HG03159 (cell line): Measurements from ENCODE around the gene GRK5.
"Not testable (repeated sequence)": the region's sequence is repeated elsewhere in the genome, so short reads cannot be mapped to it uniquely, and the experiment has no call there.

Experiments used
- ATAC-seq: cut with Tn5 transposase; IDR thresholded peaks from one replicate; pipeline ENCODE4 v1.9.1; 2021; ENCODE audit warnings: mild to moderate bottlenecking, moderate library complexity; ENCODE audit not compliant: unreplicated experiment

GRK5 gene

DNA sequence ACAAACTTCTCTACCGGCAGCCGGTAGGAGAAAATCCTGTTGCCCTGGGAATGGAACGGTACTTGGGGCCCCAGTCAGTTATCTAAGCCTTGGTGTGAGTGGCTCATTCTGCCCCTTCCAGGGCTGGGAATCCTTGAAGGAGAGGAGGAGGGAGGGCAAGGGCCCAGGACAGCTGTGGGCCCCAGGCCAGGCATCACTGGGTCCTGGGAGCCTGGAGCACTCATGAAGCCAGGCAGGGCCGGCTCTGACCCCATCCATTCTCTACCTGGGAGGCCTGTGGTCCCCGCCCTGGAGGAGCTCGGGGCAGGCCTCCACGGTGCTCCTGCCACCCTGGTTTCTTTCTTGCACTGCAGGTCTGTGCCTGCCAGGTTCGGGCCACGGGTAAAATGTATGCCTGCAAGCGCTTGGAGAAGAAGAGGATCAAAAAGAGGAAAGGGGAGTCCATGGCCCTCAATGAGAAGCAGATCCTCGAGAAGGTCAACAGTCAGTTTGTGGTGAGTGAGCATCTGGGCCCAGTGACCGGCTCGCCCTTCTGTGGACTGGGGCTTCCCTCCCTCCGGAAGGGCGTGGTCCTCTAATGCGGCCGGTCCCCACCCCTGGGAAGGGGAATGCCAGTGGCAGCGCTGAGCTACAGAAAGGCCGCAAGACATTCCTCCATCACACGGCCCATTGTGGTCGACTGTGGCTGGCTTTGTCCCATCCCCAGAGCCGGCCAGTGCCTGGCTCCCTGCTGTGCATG lies 223.8 kb downstream of the GRK5 start:
- no peak for ATAC-seq

DNA sequence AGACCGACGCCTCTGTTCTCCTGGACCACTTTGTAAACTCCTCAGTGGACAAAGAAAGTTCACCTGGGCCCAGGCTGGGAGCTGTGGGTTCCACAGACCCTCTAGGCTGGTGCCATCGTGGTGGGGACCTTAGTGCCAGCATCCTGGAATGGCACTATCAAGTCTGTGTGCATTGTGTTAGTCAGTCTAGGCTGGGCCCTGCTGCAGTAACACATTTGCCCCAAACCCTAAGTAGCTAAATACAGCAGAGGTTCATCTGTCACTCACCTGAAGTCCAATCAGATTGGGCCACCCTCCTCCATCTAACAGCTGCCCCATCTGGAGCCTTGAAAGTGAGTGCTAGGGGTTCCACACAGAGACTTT lies 224.4 kb downstream of the GRK5 start:
- no peak for ATAC-seq

DNA sequence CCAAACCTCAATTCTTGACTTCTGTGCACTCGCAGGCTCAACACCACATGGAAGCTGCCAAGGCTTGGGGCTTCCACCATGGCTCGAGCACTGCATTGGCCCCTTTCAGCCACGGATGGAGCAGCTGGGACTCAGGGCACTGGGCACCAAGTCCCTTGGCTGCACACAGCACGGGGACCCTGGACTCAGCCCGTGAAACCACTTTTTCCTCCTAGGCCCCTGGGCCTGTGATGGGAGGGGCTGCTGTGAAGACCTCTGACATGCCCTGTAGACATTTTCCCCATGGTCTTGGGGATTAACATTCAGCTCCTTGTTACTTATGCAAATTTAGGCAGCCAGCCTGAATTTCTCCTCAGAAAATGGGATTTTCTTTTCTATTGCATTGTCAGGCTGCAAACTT lies 227.6 kb downstream of the GRK5 start:
- ATAC-seq = not testable (repeated sequence)

DNA sequence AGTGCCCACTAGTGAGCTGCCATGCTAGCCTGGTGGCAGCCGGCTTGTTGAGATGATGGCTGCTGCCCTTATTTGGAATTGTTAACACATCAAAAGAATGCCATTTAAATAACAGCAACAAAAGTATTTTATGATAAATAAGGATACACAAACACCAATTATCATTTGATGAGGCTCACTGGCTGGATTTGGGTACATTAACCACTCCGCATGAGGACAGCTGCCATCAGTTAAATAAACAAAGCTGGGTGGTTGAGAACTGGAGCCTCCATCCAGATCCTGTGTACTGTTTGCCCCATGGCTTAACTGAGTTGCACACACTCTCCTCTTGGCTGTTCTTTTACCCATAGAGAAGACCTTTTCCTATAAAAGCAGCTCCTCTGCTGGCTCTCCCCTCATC lies 231.3 kb downstream of the GRK5 start:
- ATAC-seq = no peak

DNA sequence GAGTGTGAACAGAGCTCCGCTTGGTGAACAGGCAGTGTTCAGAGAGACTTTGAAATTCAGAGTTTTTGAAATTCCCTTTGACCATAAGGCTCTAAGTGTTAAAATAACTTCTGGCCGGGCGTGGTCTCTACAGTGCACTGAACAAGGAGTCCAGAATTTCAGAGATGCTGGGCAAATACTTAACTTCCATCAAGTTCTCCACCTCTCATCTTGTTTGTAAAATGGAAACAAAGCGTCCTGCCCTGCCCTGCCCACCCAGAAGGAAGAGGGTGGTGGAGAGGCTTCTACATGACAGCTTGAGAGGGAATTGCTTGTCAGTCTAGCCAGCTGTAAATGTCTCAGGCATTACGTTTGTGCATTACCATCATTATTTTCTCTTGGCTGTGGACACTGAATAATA lies 232.6 kb downstream of the GRK5 start:
- no peak for ATAC-seq

DNA sequence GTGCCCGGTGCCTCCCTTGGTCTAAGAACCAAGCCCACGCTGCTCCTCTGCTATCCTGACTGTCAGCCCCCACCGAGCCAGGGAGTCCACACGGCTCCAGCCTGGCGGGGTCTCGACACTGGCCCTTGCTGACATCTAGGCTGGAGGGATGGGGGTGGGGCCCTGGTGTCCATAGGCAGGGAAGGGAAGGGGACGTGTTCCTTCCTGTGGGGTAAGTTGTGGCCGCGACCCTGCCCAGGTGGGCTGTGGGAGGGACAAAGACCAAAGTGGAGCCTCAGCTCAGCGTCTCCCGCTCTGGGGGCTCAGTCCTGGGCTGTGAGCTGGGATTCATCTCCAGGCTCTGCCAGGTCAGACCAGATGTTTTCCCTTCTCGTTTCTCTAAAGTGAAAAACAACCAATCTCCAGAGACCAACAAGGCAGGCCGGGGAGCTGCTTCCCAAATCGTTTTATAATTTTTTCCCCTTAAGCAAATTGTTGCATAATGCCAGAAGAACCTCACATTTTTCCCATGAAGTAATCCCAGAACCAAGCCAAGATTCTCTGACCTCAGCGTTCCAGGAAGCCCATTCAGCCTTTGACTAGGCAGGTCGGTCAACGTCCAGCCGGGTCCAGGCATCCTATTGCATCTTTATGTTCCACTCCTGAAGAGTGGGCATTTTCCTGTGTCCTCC lies 233.9 kb downstream of the GRK5 start:
- no peak for ATAC-seq

DNA sequence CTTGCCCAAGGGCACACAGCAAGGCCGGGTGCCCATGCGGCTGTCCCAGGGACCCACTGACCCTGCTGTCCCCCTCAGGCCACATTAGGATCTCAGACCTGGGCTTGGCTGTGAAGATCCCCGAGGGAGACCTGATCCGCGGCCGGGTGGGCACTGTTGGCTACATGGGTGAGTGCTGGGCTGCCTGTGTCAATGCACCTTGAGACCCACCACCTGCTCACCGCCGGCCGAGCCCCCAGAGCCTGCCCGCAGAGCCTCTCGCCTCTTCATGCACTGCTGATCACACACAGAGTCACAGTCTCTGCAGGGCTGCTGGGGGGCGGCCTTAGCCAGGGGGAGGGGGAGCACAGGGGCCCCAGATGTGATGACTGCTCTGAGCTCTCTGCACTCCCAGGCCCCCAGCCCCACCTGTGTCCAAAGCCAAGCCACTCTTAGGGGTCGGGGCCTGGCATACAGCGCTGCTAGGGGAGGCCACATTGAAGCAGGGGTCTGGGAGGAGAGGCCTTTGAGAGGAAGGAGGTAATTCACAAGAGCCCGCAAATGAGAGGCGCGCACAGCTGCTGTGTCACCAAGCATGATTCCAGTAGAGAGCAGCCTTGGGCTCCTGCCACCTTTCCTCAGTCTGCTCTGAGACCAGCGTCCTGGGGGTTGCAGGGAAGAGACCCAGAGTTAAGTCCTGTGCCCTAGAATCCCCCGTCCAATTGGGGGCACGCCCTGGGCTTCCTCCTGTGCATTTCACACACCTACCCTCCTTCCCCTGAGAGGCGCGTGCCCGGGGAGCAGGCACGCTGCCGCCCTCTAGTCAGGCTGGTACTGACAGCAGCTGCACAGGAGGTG lies 234.8 kb downstream of the GRK5 start:
- ATAC-seq = no peak

DNA sequence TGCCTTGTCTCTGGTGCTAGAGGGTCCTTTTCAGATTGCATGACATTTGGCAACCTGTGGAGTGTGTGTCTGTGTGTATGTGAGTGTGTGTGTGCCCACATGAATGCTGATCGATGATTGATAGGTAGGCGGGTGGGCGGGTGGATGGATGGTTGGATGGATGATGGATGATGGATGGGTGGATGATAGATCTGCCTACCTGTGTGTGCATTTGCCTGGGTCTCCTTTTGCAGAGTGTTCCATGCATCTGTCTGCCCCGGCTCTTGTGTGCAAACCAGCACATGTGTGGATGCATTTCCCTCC lies 235.3 kb downstream of the GRK5 start:
- no peak for ATAC-seq

DNA sequence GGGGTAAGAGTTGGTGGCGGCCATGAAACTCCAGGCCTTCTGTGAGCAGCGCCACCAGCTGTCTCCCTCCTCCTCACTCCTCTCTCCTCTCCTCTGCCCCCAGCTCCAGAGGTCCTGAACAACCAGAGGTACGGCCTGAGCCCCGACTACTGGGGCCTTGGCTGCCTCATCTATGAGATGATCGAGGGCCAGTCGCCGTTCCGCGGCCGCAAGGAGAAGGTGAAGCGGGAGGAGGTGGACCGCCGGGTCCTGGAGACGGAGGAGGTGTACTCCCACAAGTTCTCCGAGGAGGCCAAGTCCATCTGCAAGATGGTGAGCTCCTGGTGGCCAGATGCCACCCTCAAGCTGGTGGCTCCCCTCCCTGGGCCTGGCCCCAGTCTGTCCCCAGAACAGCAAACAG lies 236.1 kb downstream of the GRK5 start:
- no peak for ATAC-seq

DNA sequence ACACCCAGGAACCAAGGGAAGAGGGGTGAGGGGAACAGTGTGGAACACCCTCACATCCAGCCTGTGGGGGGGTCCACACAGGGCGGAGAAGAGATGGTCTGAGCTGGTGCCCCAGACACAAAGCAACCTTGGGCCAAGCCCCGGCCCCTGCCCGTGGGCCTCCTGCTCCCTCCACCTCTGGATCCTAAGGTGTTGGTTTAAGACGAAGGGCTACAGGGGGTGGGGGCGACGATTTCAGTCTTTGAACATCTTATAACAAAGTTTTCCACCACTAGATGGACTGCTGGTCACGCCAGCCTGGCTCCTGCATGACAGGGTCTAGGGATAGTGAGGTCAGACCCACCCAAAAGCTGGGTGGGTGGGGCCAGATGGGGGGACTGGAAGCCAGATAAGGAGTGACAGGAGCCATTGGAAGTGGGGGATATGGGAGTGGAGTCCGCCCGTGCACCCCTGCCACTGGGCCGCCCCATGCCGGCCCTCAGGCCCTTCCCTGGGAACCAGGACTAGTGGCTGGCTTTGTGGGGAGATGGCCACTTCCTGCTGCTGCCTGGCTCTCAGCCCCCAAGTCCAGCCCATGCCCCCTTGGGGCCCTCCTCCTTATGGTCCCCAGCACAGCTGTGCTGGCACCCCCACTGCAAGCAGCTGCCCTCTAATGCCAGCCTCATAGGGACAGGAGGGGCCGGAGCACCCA lies 236.7 kb downstream of the GRK5 start:
- no peak for ATAC-seq

DNA sequence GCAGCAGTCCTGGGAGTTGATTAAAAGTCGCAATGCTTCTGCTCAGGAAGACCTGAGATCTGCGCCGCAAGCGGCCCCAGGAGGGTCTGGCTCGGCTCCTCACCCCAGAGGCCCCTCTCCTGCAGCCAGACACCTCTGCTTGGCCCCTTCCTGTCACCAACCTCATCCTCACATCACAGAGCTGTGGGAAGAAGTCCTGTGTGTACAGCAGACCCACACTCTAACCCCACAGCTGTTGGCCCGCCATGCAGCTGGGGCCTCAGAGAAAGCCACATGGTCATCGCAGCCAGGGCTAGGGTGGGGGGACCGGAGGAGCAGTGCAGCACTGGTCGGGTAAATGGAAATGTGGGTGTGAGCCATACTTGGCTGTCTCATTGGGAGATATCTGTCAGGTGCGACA lies 237.5 kb downstream of the GRK5 start:
- no peak for ATAC-seq

DNA sequence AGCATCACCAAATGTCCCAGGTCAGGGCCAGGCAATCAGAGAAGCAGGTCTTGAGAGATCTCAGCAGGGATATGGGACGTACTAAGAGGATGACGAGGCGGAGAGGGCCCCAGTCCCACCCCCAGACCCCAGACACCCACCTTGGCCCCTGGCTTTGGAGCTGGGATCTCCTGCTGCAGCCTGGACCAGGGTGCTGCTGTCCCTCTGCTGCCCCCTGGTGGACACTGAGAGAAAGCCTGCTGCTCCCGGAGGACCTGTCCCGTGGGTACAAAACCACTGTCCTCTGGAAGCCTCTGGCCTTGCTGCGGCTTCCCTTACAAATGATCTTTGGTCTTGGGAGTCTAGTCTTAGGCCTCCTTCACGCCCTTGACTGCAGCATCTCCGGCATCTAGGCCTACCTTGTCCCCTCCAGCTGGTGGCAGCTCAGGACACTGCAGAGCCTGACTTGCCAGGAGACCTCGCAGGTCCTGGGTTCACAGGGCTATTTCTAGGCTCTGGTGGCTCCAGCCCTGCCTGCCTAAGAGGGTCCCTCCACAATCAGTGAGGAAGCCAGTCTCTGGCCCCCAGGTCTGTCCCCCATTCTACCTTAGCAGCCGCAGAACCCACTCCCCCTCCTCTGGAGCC lies 238.1 kb downstream of the GRK5 start:
- ATAC-seq = no peak

DNA sequence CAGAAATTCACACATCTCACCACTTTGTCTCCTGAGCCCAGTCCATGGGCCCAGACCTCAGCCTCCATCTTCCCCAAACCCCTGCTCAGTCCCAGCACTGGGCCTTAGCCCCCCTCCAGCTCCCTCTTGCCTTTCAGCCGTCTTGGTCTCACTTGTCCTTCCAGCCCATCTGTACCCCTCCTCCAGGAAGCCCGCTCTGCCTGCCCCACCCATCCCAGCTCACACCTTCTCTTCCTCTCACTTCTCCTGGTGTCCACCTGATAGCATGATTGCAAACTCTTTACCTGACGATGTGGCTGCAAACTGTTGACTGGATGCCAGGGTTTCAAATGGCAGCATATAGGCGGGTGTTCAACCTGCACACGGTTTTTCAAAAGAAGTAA lies 238.6 kb downstream of the GRK5 start:
- ATAC-seq = no peak

DNA sequence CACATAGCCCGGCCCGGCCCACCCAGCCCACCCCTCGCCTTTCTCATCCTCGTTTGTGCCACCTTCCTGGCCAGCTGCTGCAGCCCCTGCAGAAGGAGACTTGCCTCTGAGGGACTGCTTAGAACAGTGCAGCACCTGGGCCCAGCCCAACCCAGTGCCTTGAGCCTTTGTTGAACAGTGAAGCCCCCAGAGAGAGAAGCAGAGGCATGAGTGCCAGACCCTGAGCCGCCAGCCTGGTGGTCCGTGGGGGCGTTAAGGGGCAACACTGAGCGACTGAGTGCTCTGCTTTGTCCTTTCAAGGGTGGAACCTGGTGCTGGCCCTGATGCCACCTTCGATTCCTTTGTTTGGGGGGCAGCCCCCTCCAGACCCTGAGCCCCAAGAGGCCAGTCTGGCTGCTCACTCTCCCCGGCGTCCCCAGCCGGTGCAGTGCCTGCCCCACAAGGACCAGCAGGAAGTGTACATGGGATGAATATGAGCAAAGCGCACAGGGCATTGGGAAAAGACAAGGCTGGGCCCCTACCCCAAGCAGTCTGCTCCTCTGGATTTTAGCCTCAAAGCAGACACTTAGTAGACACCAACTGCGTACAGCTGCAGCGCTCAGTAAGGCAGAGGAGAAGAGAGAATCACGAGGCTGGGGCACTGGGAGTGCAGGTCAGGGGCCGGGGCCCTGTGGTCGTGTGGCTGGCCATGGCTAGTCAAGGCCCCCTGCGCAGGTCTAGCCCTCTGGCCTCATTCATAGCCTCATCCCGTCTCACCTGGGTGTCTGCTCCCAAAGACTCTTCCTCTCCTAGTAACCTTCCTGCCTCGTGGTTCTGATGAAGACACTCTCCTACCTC lies 239.3 kb downstream of the GRK5 start:
- no peak for ATAC-seq

DNA sequence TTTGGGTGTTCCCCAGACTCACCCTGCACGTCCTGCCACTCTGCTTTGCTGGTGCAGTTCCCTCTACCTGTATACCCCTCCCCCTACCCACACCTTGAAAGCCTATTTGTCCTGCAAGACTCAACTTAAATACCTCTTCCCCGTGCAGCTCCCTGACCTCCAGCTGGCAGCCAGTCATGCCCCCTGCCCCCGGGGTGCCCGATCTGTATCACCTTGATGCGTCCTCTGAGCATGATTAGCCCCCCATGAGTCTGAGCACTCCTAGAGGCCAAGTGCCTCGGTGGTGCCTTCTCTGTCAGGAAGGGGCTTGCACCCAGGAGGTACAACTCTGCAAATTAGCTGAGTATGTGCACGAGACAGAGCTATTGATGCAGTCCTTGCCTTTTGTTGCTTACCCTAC lies 240.1 kb downstream of the GRK5 start:
- no peak for ATAC-seq

DNA sequence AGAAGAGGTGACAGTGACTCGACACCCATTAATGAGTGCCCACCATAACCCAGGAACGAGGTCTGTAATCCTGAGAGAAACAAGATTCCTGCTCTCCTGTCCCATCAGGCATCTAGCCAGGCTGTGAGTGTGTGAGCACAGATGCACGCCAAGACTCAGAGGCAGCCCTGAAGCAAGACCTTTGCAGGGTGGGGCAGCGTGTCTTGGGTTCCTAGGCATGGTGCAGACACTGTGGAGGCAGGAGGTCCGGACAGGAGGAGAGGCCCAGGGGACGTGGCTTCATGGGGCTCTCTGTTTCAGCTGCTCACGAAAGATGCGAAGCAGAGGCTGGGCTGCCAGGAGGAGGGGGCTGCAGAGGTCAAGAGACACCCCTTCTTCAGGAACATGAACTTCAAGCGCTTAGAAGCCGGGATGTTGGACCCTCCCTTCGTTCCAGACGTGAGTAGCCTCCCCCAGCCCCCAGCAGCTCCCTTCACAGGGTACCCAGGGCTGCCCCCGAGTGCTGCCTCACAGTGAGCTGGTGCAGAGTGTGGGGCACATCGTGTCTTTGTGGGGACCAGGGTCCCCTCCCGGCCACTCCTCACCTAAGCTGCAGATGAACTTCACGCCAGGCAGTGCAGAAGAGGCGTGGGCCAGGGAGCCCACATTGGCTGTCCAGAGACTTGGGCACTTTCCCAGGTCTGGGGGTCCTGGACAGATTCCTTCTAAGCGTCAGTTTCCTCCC lies 240.6 kb downstream of the GRK5 start:
- no peak for ATAC-seq

DNA sequence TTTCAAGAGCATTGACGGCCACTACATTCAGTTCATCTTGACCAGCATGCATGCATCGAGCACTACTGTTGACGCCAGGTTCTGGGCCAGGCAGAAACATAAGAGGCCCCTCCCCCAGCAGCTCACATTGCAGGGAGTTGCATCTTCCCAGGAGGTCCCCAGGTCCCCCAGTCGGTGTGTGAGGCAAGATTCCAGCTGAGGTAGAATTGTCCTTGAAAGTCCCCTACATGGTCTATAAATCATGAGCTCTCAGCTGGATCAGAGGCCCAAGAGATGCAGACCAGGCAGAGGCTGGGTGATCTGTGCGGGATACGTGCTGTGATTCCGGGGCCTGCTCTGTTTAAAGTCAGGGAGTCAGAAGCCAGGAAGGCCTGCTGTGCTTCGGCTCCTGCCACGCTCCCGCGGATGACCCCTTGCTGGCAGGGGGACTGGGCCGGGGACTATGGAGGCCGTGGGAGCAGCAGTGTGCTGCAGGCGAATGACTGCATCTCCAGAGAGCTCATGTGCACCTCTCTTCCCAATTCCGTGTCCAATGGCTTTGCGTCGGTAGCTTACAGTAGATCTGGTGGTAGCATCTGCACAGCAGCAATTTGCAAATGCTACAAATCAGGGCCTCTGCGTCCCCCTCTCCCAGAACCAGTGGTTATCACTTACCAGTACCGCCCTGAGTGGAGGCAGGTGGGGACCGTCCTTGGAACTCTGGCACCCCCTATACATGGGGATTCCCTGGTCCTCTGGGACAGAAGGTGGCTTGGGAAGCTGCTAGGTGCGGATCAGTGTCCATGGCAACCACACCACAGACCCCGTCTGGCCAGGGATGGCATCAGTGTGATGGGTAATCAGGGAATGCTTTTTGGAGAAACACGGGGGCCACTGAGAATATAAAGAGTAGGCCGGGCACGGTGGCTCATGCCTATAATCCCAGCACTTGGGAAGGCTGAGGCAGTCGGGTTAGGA lies 241.5 kb downstream of the GRK5 start:
- ATAC-seq = no peak

DNA sequence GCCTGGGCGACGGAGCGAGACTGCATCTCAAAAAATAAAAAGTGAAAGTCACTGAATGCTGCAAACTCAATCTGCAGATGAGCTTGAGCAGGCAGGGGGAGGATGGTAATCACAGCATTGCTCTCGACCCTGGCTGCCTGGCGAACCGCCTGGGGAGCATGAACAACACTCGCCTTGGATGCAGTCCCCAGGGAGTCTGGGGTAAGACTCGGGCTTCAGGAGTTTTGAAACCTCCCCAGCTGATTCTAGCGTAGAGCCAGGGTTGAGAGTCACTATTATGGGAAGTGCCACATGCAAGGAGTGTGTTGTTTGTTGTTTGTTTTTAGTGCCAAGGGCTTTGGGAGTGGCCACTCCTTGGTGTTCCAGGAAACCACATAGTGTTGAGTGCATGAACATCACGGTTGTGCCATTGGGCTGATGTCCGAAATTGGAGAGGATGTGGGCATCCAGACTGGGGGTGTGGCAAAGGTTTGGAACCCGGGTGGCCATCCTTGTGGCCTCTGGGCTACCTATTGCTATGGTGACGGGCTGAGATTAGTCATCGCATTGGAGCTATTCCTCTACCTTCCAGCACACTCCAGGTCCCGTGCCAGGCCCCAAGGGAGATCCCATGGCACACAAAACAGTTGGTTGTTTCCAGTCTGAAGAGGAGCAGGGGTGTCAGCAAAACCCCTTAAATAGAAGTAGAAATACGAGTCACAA lies 242.5 kb downstream of the GRK5 start:
- no peak for ATAC-seq
